Neural progenitor cell (in vitro differentiated cells): ENCODE results near the gene PMPCA. TPM values are rescaled to one million over a fixed set of nuclear protein-coding genes. Genes with fewer than 3 reads are reported as not detected.

Experiments
- DNase-seq: peaks from one replicate; pipeline ENCODE4 v3.0.0-alpha.2; 2016; ENCODE audit warnings: low spot score
- H2AFZ ChIP-seq: fragments of 200-600 bp; sonication (generic); replicated peaks from 2 replicates; pipeline ENCODE4 v1.6.1; 2016; ENCODE audit warnings: antibody characterized with exemption
- H3F3A ChIP-seq: fragments of 200-600 bp; sonication (generic); 2 replicates; pipeline ENCODE4 v1.6.1; 2016; ENCODE audit warnings: antibody characterized with exemption, low read depth
- H3K27ac ChIP-seq: fragments of 200-600 bp; sonication (generic); 2 replicates; pipeline ENCODE4 v1.5.1; 2016; ENCODE audit warnings: mild to moderate bottlenecking
- H3K27me3 ChIP-seq: fragments of 200-600 bp; sonication (generic); 2 replicates; pipeline ENCODE4 v1.6.1; 2016; ENCODE audit warnings: mild to moderate bottlenecking, moderate library complexity
- H3K36me3 ChIP-seq: fragments of 200-600 bp; sonication (generic); 2 replicates; pipeline ENCODE4 v1.5.1; 2016
- H3K4me1 ChIP-seq: fragments of 200-600 bp; sonication (generic); 2 replicates; pipeline ENCODE4 v1.6.1; 2016; ENCODE audit warnings: mixed run types
- H3K4me2 ChIP-seq: fragments of 200-600 bp; sonication (generic); 2 replicates; pipeline ENCODE4 v1.6.1; 2016
- H3K4me3 ChIP-seq: fragments of 200-600 bp; sonication (generic); 2 replicates; pipeline ENCODE4 v1.5.1; 2016
- H3K79me2 ChIP-seq: fragments of 200-600 bp; sonication (generic); 2 replicates; pipeline ENCODE4 v1.6.1; 2016; ENCODE audit warnings: low read depth
- H3K9ac ChIP-seq: fragments of 200-600 bp; sonication (generic); 2 replicates; pipeline ENCODE4 v1.6.1; 2016
- H3K9me3 ChIP-seq: fragments of 200-600 bp; sonication (generic); 2 replicates; pipeline ENCODE4 v1.5.1; 2016; ENCODE audit warnings: low read depth
- H4K20me1 ChIP-seq: fragments of 200-600 bp; sonication (generic); 2 replicates; pipeline ENCODE4 v1.6.1; 2016; ENCODE audit warnings: low read depth
- H3K27ac Mint-ChIP-seq: 3 replicates; pipeline ENCODE4 v1.8.0; 2021; ENCODE audit warnings: mixed read lengths
- H3K27me3 Mint-ChIP-seq: 2 replicates; pipeline ENCODE4 v1.8.0; 2022; ENCODE audit warnings: low read depth, mild to moderate bottlenecking, inconsistent platforms, moderate library complexity, mixed read lengths; ENCODE audit not compliant: insufficient read depth
- H3K36me3 Mint-ChIP-seq: 3 replicates; pipeline ENCODE4 v1.8.0; 2021; ENCODE audit warnings: mixed read lengths
- H3K4me1 Mint-ChIP-seq: 3 replicates; pipeline ENCODE4 v1.8.0; 2021; ENCODE audit warnings: mixed read lengths
- H3K4me3 Mint-ChIP-seq: 3 replicates; pipeline ENCODE4 v1.8.0; 2021; ENCODE audit warnings: mild to moderate bottlenecking, moderate library complexity, mixed read lengths
- H3K9me3 Mint-ChIP-seq: 3 replicates; pipeline ENCODE4 v1.8.0; 2020; ENCODE audit warnings: mixed read lengths
- EZH2 ChIP-seq: fragments of 200-600 bp; sonication (generic); IDR thresholded peaks from 2 replicates; pipeline ENCODE4 v1.6.1; 2017; ENCODE audit warnings: antibody characterized with exemption, mild to moderate bottlenecking, moderate library complexity
- EZH2phosphoT487 ChIP-seq: fragments of 200-600 bp; sonication (generic); IDR thresholded peaks from 2 replicates; pipeline ENCODE4 v1.6.1; 2017; ENCODE audit warnings: antibody characterized with exemption
- total RNA-seq: library from RNA; depleted of rRNA; stranded (reverse); fragments of >200 nt; gene quantifications from 2 replicates; pipeline ENCODE4 v1.2.3, GENCODE V29; 2015; ENCODE audit warnings: low replicate concordance
- TF ChIP-seq, protein P1 (sequence below): fragments of 200-600 bp; sonication (generic); IDR thresholded peaks from 2 replicates; pipeline ENCODE4 v1.5.1; 2017; ENCODE audit warnings: antibody characterized with exemption, mild to moderate bottlenecking

PMPCA gene
- total RNA-seq, 1 donor from 2014 or later = 51.3 TPM

DNA sequence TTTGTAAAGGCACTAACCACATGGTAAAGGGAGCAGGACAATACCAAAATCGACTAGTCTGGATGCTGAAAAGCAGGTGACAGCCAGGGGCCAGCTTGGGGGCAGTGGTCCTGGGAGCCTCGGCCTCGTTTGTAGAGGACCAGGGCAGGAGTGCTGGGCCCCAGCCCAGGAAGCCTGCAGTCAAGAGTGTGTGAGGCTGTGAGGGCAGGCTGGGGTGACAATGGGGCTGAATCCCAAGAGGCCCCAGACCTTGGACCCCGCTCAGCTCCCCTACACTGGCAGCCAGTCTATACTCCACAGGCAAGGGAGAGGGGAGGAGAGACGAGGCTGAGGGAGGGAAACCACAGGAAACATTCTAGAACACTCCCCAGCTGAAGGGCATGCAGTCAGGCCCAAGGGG is 31.8 kb downstream of the PMPCA start:
- Mint-ChIP-seq H3K27ac (no peak overlapping the region), H3K36me3 (peaks cover 23% of the 10 kb centered on the region), H3K4me1 (peaks cover 10% of the 10 kb centered on the region), H3K27me3 (peaks cover 17% of the 10 kb centered on the region), H3K4me3 (no peak overlapping the region), H3K9me3 (no peaks in the 10 kb centered on the region)
- Histone ChIP-seq H3K4me2 (no peak overlapping the region), H2AFZ (no peak overlapping the region), H3K27ac (no peak overlapping the region), H4K20me1 (peaks cover 35% of the 10 kb centered on the region), H3K4me3 (no peak overlapping the region), H3K4me1 (peaks cover 9% of the 10 kb centered on the region), H3K36me3 (no peaks in the 10 kb centered on the region), H3F3A (peaks cover 22% of the 10 kb centered on the region), H3K27me3 (no peaks in the 10 kb centered on the region), H3K79me2 (peaks cover 20% of the 10 kb centered on the region), H3K9ac (no peak overlapping the region), H3K9me3 (no peaks in the 10 kb centered on the region)
- TF ChIP-seq, protein P1, sequence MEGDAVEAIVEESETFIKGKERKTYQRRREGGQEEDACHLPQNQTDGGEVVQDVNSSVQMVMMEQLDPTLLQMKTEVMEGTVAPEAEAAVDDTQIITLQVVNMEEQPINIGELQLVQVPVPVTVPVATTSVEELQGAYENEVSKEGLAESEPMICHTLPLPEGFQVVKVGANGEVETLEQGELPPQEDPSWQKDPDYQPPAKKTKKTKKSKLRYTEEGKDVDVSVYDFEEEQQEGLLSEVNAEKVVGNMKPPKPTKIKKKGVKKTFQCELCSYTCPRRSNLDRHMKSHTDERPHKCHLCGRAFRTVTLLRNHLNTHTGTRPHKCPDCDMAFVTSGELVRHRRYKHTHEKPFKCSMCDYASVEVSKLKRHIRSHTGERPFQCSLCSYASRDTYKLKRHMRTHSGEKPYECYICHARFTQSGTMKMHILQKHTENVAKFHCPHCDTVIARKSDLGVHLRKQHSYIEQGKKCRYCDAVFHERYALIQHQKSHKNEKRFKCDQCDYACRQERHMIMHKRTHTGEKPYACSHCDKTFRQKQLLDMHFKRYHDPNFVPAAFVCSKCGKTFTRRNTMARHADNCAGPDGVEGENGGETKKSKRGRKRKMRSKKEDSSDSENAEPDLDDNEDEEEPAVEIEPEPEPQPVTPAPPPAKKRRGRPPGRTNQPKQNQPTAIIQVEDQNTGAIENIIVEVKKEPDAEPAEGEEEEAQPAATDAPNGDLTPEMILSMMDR = no peak
- no peak for TF ChIP-seq EZH2phosphoT487
- TF ChIP-seq EZH2 = no peak
- no peak for DNase-seq

DNA sequence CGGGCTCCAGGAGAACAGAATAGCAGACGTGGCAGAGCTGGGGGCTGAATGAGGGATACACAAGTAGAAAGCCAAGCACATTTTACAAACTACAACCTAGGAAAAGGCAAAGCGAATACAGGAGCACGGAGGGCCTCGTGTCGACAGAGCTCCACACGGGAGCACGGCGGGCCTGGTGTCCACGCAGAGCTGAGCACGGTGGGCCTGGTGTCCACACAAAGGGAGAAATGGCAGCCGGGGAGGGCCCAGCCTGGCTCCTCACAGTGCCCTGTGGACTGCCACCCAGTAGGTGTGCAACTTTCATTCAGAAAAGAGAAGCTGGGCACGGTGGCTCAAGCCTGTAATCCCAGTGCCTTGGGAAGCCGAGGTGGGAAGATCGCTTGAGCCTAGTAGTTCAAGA is 32.6 kb downstream of the PMPCA start:
- no peak for DNase-seq
- TF ChIP-seq, protein P1 = no peak
- TF ChIP-seq EZH2phosphoT487 = no peak
- Mint-ChIP-seq H3K36me3 (peaks cover 26% of the 10 kb centered on the region), H3K27me3 (peaks cover 12% of the 10 kb centered on the region), H3K4me1 (peaks cover 3% of the 10 kb centered on the region), H3K4me3 (no peak overlapping the region), H3K9me3 (no peaks in the 10 kb centered on the region), H3K27ac (no peak overlapping the region)
- Histone ChIP-seq H3K4me1 (peaks cover 2% of the 10 kb centered on the region), H3K4me3 (no peak overlapping the region), H3K9ac (no peak overlapping the region), H3K27me3 (no peaks in the 10 kb centered on the region), H3K27ac (no peak overlapping the region), H4K20me1 (peaks cover 27% of the 10 kb centered on the region), H3K4me2 (no peak overlapping the region), H3F3A (peaks cover 22% of the 10 kb centered on the region), H2AFZ (no peak overlapping the region), H3K36me3 (no peaks in the 10 kb centered on the region), H3K79me2 (peaks cover 12% of the 10 kb centered on the region), H3K9me3 (no peaks in the 10 kb centered on the region)

DNA sequence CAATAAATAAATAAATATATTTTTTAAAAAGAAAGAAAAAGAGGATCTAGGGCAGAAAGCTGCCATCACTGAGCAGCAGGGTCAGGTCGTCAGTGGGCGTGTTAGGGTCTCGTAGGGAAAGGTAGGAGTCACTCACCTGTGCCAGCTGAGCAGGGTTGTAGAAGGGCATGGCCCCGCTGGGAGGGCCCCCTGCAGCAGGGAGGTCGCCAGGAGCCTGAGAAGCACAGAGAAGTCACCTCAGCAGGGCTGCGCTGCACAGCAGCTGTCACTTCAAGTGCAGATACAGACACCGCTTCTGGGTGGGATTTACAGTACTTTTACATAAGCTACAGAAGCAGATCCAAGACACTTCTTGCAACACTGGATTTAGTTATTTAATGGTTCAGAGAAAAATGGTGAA is 33.2 kb downstream of the PMPCA start:
- H3K27ac Mint-ChIP-seq = no peak overlapping the region
- H3K4me3 ChIP-seq = no peak overlapping the region
- TF ChIP-seq EZH2 = no peak
- TF ChIP-seq, protein P1 = no peak
- no peak for TF ChIP-seq EZH2phosphoT487
- H3K27me3 ChIP-seq = no peaks in the 10 kb centered on the region
- peaks cover 9% of the 10 kb centered on the region for H3K27me3 Mint-ChIP-seq
- no peak overlapping the region for H3K4me2 ChIP-seq
- no peaks in the 10 kb centered on the region for H3K4me1 ChIP-seq
- H2AFZ ChIP-seq = no peak overlapping the region
- no peaks in the 10 kb centered on the region for H3K9me3 Mint-ChIP-seq
- no peaks in the 10 kb centered on the region for H3K36me3 ChIP-seq
- H3K36me3 Mint-ChIP-seq = peaks cover 28% of the 10 kb centered on the region
- peaks cover 6% of the 10 kb centered on the region for H3K79me2 ChIP-seq
- H3F3A ChIP-seq = peaks cover 22% of the 10 kb centered on the region
- H3K4me3 Mint-ChIP-seq = no peak overlapping the region
- peaks cover 21% of the 10 kb centered on the region for H4K20me1 ChIP-seq
- H3K27ac ChIP-seq = no peak overlapping the region
- H3K9me3 ChIP-seq = no peaks in the 10 kb centered on the region
- DNase-seq = no peak
- H3K9ac ChIP-seq = no peak overlapping the region
- no peaks in the 10 kb centered on the region for H3K4me1 Mint-ChIP-seq
